ENCODE data around the gene NOX4. TPM values are rescaled to one million over a fixed set of nuclear protein-coding genes. Genes with fewer than 3 reads are reported as not detected.

The NOX4 gene
- total RNA-seq, 1 experiment from 2014 or later, result not detected

DNA sequence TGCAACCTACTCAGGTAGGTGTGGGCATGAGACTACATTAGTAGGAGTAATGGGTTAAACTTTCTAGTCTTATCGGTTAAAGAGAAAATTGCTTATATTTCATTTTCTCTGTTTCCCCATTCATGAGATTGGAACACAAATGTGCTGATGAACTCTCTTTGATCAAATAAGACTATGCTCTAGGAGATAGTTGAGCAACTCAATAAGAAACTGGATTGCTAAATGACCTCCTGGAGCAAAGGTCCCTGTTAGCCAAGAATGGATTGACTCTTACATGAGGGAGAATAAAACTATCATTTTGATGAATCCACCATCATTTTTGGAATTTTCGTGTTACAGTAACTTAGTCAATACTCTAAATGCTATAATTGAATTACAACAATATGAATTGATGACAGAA is 11.1 kb upstream of the NOX4 start:
- Mint-ChIP-seq H3K27me3 (ENCODE audit: insufficient read depth, unreplicated experiment) (peaks cover 80% of the 10 kb centered on the region), H3K9me3 (ENCODE audit: unreplicated experiment) (no peaks in the 10 kb centered on the region), H3K27ac (ENCODE audit: low read depth, unreplicated experiment) (no peak overlapping the region), H3K4me3 (ENCODE audit: unreplicated experiment) (no peak overlapping the region), H3K4me1 (ENCODE audit: insufficient read depth, unreplicated experiment) (no peaks in the 10 kb centered on the region), H3K36me3 (ENCODE audit: insufficient read depth, unreplicated experiment) (no peaks in the 10 kb centered on the region)
- intact Hi-C loops (cut with micrococcal nuclease), result no loop called here
- BruUV-seq (replicated peaks), result no TSS peak
- ChIA-PET CTCF (no interaction called here), POLR2A (no interaction called here)
- no peak for DNase-seq (ENCODE audit: unreplicated experiment)
- TF ChIP-seq, protein P1, sequence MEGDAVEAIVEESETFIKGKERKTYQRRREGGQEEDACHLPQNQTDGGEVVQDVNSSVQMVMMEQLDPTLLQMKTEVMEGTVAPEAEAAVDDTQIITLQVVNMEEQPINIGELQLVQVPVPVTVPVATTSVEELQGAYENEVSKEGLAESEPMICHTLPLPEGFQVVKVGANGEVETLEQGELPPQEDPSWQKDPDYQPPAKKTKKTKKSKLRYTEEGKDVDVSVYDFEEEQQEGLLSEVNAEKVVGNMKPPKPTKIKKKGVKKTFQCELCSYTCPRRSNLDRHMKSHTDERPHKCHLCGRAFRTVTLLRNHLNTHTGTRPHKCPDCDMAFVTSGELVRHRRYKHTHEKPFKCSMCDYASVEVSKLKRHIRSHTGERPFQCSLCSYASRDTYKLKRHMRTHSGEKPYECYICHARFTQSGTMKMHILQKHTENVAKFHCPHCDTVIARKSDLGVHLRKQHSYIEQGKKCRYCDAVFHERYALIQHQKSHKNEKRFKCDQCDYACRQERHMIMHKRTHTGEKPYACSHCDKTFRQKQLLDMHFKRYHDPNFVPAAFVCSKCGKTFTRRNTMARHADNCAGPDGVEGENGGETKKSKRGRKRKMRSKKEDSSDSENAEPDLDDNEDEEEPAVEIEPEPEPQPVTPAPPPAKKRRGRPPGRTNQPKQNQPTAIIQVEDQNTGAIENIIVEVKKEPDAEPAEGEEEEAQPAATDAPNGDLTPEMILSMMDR (IDR thresholded peaks at IDR 0.05; ENCODE audit: unreplicated experiment), result no peak

DNA sequence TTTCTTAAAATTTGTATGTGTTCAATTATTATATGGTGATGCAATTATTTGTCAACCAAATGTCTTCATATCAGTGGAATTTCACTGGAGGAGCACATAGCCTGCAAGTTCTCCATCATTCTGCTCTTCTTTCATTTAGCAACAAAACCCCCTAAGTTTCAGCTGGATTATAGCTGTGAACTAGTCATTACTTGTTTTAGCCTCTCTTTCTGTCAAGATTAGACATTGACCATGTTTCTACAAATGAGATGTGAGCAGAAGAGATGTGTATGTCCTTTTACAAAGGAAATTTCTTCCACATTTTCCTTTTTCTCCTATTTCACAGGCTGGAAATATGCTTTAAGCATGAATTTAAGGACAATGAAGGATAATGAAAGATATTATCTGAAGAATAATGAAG is 9.2 kb upstream of the NOX4 start:
- Mint-ChIP-seq H3K4me3 (ENCODE audit: unreplicated experiment) (no peak overlapping the region), H3K36me3 (ENCODE audit: insufficient read depth, unreplicated experiment) (no peaks in the 10 kb centered on the region), H3K27me3 (ENCODE audit: insufficient read depth, unreplicated experiment) (peaks cover 86% of the 10 kb centered on the region), H3K27ac (ENCODE audit: low read depth, unreplicated experiment) (no peak overlapping the region), H3K4me1 (ENCODE audit: insufficient read depth, unreplicated experiment) (no peaks in the 10 kb centered on the region), H3K9me3 (ENCODE audit: unreplicated experiment) (no peaks in the 10 kb centered on the region)
- TF ChIP-seq, protein P1 (IDR thresholded peaks at IDR 0.05; ENCODE audit: unreplicated experiment), result no peak
- CTCF ChIA-PET, result no interaction called here
- no peak for DNase-seq (ENCODE audit: unreplicated experiment)
- intact Hi-C loops (cut with micrococcal nuclease), result no loop called here
- no TSS peak for BruUV-seq (replicated peaks)
- POLR2A ChIA-PET, result no interaction called here

DNA sequence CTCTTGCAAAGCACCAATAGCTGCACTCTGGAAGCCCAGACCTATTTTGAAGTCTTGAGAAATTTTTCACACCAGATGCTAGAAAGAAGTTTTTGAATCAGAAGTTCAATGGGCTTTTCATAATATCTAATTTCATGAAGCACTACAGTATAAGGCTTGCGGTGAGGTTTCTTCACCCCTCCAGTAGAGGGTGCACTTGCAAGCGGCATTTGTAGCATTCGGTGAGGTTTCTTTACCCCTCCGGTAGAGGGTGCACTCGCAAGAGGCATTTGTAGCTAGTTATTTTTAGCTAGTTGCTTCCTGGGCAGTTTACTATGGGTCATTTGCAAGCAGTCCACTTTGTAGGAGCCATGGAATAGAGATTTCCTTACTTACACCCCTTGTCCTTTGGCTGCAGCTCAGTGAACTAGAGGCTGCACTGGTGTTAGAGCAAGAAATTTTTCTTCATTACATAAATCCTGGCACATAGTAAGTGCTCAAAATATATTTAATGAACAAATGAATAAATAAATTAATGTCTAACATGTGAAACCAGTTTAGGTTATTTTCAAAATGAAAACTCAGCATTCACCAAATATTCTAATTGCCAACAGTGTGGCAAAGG is 7.8 kb upstream of the NOX4 start:
- no peak overlapping the region for H3K4me3 Mint-ChIP-seq (ENCODE audit: unreplicated experiment)
- ChIA-PET POLR2A (no interaction called here), CTCF (interaction anchor here (0.7 kb wide), 1 partner anchor 103 kb away, joined by 3 read pairs; no protein-coding TSS in a partner anchor)
- no peak overlapping the region for H3K27ac Mint-ChIP-seq (ENCODE audit: low read depth, unreplicated experiment)
- TF ChIP-seq, protein P1 (IDR thresholded peaks at IDR 0.05; ENCODE audit: unreplicated experiment), result peak; percentile 12
- peaks cover 81% of the 10 kb centered on the region for H3K27me3 Mint-ChIP-seq (ENCODE audit: insufficient read depth, unreplicated experiment)
- no peaks in the 10 kb centered on the region for H3K9me3 Mint-ChIP-seq (ENCODE audit: unreplicated experiment)
- intact Hi-C loops (cut with micrococcal nuclease), result no loop called here
- DNase-seq (ENCODE audit: unreplicated experiment), result peak; percentile 3
- no peaks in the 10 kb centered on the region for H3K4me1 Mint-ChIP-seq (ENCODE audit: insufficient read depth, unreplicated experiment)
- no peaks in the 10 kb centered on the region for H3K36me3 Mint-ChIP-seq (ENCODE audit: insufficient read depth, unreplicated experiment)
- no TSS peak for BruUV-seq (replicated peaks)

DNA sequence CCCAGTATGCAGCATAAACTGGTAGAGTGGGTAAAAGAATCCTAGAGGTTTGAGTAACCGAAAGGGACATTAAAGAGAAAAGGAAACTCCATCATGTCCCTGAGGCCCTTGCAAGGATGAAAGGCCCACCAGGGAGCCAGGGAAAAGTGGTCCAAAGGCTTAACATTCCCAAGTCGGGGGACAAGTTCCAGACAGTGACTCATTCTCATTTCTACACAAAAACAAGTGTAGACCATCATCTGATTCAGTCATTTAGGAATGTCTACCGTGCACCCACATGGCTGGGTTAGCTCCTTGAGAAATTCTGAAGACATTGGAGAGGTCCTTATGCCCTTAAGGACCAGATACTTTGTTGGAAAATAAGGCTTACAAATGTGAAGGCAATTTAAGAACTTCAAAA is 4.8 kb upstream of the NOX4 start:
- POLR2A ChIA-PET, result no interaction called here
- TF ChIP-seq, protein P1 (IDR thresholded peaks at IDR 0.05; ENCODE audit: unreplicated experiment), result no peak
- Mint-ChIP-seq H3K4me1 (ENCODE audit: insufficient read depth, unreplicated experiment) (no peaks in the 10 kb centered on the region), H3K27ac (ENCODE audit: low read depth, unreplicated experiment) (no peak overlapping the region), H3K9me3 (ENCODE audit: unreplicated experiment) (no peaks in the 10 kb centered on the region), H3K4me3 (ENCODE audit: unreplicated experiment) (no peak overlapping the region), H3K27me3 (ENCODE audit: insufficient read depth, unreplicated experiment) (peaks cover 84% of the 10 kb centered on the region), H3K36me3 (ENCODE audit: insufficient read depth, unreplicated experiment) (no peaks in the 10 kb centered on the region)
- peak; percentile 5 for DNase-seq (ENCODE audit: unreplicated experiment)
- CTCF ChIA-PET, result no interaction called here
- no TSS peak for BruUV-seq (replicated peaks)
- intact Hi-C loops (cut with micrococcal nuclease), result no loop called here

All from MCF 10A (cell line).